ENCODE measurements around the gene E4F1.

E4F1 gene

GRCh38 chr16:2275476-2276367 lies 52.3 kb downstream of the E4F1 start:
- no peak for DNase-seq (ENCODE audit: low read depth)

- no peak for DNase-seq (ENCODE audit: low read depth)
Measured at GRCh38 chr16:2276368-2277195, 53.2 kb downstream of the E4F1 start.

- no peak for DNase-seq (ENCODE audit: low read depth)
Measured at GRCh38 chr16:2277466-2278271, 54.3 kb downstream of the E4F1 start.

- DNase-seq (ENCODE audit: low read depth): no peak
Measured at GRCh38 chr16:2278272-2278608, 54.8 kb downstream of the E4F1 start.

GRCh38 chr16:2278956-2279800 lies 55.8 kb downstream of the E4F1 start:
- DNase-seq (ENCODE audit: low read depth): no peak

GRCh38 chr16:2280461-2280860 lies 57.1 kb downstream of the E4F1 start:
- DNase-seq (ENCODE audit: low read depth): no peak

- DNase-seq (ENCODE audit: low read depth): no peak
Measured at GRCh38 chr16:2280981-2281542, 57.7 kb downstream of the E4F1 start.

- no peak for DNase-seq (ENCODE audit: low read depth)
Measured at GRCh38 chr16:2282262-2282661, 58.9 kb downstream of the E4F1 start.

GRCh38 chr16:2282866-2283555 lies 59.6 kb downstream of the E4F1 start:
- DNase-seq (ENCODE audit: low read depth): no peak

GRCh38 chr16:2284001-2284770 lies 60.8 kb downstream of the E4F1 start:
- no peak for DNase-seq (ENCODE audit: low read depth)

GRCh38 chr16:2284797-2285576 lies 61.6 kb downstream of the E4F1 start:
- no peak for DNase-seq (ENCODE audit: low read depth)

All from HS-27A (cell line).